ENCODE measurements around the gene GRK7. TPM values are rescaled to one million over a fixed set of nuclear protein-coding genes. Genes with fewer than 3 reads are reported as not detected.

The GRK7 gene
- total RNA-seq, 1 experiment from 2014 or later: not detected

Other genes with a start within 250 kb of the GRK7 start
- 82.3 TPM for gene RNF7, start 25.1 kb upstream of the GRK7 start, total RNA-seq (2021; ENCODE audit: unreplicated experiment)
- 147 TPM for gene ATP1B3, start 113.2 kb downstream of the GRK7 start, total RNA-seq (2021; ENCODE audit: unreplicated experiment)